PC-9 (cell line): Measurements from ENCODE around the gene ELANE.

Experiments
- CTCF ChIP-seq: fragments of 200-600 bp; sonication (generic); conservative IDR thresholded peaks from 2 replicates; pipeline ENCODE4 v1.6.1; 2017; ENCODE audit warnings: mixed run types, antibody characterized with exemption, mild to moderate bottlenecking, moderate library complexity
- EZH2 ChIP-seq: fragments of 200-600 bp; sonication (generic); IDR thresholded peaks from 2 replicates; pipeline ENCODE4 v1.8.0; 2017; ENCODE audit warnings: antibody characterized with exemption, low read depth

GRCh38 chr19:889662-890295 is 37.7 kb downstream of the ELANE start:
- TF ChIP-seq CTCF (no peak), EZH2 (no peak)
